Suppressor macrophage (primary cell): Measurements from ENCODE around the gene SERHL2.
"Not testable (repeated sequence)": the region's sequence is repeated elsewhere in the genome, so short reads cannot be mapped to it uniquely, and the experiment has no call there.

Source experiments
- DNase-seq, 4 experiments: peaks; one replicate each; pipeline ENCODE4 v3.0.0-alpha.2; 2020 to 2022

SERHL2 gene

DNA sequence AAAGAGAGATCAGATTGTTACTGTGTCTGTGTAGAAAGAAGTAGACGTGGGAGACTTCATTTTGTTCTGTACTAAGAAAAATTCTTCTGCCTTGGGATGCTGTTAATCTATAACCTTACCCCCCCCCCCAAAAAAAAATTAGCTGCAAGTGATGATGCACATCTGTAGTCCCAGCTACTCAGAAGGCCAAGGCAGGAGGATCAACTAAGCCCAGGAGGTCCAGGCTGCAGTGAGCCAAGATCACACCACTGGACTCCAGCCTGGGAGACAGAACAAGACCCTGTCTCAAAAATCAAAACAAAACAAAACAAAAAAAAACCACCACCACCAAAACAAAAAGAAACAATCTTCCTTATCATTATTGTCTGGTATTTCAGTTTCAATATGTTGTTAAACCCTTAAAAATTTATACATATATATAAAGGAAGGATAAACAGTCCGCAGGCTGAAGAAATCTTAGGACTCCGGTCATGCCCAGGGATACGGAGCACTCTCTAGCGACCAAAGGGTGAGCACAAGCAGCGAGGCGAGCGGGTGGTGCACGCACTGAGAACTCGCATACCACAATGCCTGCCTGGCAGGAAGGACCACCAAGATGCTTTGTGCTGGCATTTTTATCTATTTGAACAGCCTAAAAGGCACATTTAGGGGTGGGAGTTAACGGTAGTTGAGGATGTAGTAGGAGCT, 54.5 kb downstream of the SERHL2 start:
- DNase-seq = no peak

DNA sequence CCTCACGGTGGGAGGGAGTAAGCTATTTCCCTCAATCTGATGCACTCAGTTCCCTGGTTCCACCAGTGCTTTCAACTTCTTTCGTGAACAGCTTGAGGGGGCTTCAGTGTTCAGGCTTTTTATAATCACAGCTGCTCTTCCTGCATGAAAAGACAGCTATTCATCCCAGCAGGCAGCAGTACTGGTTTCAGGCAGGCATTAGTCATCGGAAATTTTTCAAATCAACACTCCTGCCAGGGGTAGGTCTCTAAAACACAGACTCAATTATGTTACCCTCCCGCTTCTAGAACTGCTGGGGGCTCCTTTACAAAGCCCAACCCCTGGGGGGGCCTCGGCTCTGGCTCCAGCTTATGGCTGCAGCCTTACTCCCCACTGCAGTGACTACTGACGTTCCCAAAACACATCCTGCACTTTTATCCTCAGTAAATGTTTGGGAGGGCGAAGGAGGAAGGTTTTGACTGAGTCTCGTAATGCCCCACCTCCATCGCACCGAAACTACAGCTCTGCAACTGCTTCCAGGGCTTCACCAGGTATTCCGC, 55.1 kb downstream of the SERHL2 start:
- no peak for DNase-seq

DNA sequence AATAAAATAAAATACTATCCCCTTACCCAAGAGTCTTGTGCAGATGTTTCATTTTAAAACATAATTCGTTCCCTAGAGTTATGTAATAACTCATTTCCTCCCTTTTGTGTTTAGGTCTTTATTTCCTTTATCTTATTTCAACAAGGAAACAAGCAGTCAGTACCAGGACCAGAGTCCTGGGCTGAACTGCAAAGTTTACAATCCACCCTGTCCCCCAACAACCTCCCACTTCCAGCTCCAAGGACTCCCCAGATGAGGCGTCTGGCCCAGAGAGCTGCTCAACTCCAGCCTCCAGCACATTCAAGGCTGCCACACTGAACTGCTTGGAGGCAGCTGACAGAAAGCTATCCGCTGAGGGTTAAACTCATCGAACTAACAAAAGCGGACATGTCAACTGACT, 56.4 kb downstream of the SERHL2 start:
- DNase-seq = peak in 1 of 4 experiments; percentile 31

DNA sequence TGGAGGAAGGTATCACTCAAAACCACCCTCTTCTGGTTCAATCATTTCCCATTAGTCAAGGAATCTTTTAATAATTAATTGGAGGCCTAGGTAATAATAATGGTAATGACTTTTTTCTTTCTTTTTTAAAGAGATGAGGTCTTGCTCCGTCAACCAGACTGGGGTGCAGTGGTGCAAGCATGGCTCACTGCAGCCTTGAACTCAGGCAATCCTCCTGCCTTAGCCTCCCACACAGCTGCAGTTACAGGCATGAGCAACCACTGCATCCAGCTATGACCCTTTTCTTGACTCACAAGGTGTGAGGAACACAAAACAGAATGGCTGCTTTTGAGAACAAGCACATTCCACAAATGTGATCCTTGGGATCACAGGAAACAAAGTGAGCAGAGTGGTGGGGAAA, 57.3 kb downstream of the SERHL2 start:
- DNase-seq = peak in 3 of 4 experiments; percentile 43 to 53 (median 46)

GRCh38 chr22:42612336-42612735, 58.6 kb downstream of the SERHL2 start:
- no peak for DNase-seq

DNA sequence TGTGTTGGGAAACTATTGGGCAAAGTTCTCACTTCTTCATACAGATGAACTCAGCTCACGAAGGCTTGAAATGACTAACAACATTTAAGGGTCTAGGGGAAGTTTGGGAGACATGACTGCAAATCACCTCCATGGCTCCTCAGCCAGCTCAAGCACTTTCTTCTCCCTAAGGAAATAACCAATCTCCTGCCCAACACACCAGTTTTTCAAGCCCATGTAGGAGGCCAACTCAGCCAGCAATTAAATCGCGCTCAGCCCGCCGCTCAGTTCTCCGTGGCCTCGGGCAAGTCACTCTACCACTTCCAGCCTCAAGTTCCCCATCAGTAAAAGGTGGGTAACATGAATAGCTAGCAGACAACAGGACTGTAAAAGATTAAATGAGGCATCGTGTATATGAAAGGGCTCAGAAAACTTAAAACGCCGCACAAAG, 60.1 kb downstream of the SERHL2 start:
- peak; percentile 54 to 80 (median 66) for DNase-seq

DNA sequence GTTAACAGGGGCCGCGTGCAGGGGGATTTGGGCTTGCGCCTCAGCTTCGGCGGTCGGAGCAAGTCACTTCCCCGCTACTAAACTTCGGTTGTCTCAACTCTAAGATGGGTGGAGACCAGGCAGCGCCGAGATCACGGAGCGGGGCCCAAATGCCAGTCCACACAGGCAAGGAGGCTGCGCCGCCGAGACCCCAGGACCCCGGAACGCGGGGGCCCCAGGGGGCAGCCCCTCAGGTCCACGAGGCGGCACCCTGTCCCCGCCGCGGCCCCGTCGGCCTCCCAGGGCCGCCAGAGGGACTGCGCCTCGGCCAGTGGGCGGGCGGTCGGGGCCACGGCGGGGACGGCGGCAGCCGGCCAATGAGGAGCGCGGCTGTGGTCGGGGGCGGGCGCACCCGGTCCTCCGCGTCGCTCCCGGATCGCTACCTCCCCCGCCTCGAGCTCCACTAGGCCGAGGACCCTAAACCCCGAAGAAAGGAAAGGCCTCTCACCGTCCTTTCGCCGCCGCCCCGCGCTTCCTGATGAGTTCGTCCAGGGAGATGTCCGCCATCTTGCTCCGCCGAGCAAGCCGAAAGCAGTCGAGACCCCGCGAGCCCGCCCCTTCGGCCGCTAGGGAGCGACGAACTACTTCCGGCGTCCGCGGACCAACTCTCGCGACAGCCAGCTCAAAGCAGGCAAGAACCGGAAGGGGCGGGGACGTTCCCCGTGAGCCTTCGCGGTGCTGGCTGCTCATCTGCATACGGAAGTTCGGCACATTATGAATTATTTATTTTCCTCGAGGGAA, 60.7 kb downstream of the SERHL2 start, which contains the start of gene POLDIP3:
POLDIP3 (minus strand) TSS at position 572 of the 780 bp plus-strand sequence; CDS start at position 546, 26 bp downstream.
- peak; percentile 99 to 100 (median 100) for DNase-seq

DNA sequence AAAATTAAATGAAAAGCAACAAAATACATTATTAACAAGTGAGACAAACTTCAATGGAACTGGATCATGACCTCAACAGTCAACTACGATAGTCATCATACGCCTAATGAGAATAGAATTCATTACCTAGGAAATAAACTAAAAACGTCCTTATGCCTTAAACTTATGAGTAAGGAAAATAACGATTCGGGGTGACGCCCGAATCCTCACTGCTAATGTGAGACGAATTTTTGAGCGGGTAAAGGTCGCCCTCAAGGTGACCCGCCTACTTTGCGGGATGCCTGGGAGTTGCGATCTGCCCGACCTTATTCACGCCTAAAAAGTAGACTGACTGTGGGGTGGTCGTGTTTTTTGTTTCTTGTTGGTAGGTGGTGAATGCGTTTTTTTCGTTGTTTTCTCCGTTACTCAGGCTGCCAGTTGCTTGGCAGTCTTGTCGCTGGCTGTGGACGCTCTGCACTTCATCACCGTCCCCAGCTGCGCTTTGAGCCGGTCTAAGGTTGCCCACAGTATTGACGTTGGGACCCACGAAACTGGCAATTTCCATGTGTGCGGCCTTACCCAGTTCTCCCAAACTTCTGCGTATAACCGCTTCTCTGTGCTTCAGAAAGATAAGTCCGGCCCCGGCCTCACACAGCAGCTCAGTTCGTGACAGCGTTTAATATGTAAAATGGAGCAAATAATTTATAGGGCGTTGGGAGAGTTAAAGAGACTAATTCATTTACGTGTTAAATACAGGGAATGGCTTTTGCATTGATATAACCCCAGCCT, 61.5 kb downstream of the SERHL2 start:
- DNase-seq = peak; percentile 94 to 98 (median 96)

- DNase-seq = not testable (repeated sequence)
Measured at GRCh38 chr22:42615860-42616175, 62.1 kb downstream of the SERHL2 start.

DNA sequence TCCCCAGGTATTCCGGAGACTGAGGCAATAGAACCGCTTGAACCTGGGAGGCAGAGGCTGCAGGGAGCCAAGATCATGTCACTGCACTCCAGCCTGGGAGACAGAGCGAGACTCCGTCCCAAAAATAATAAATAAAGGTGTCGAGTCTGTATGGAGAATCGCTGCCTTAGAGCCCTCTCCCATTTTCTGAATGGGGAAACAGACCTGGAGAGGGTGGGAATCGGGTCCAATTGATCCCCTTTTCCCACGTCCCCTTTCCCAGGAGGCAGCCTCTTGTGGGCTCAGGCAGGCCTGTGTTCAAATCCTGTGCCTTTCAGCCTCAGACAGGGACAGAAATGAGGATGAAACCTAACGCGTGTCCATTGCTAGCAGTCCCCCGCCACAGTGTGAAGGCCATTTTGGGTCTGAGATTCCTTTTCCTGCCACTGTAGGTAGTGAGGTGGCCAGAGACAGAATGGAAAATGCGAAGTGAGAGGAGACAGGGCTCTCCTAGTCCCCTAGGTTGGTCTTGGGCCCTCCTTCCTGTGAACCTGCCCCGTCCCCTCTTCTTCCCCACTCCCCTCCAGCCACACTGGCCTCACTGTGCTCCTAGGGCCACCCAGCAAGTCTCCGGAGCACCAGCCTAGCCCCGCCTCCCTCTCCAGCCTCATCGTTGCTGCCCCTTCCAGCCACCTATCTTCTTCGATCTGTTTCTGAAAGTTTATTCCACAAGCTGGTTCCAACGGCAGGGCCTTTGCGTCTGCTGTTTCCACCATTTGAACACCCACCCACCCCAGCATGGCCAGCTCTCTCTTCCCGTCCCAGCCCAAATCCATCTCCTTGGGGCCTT, 63.6 kb downstream of the SERHL2 start:
- DNase-seq = no peak

- DNase-seq = no peak
Measured at GRCh38 chr22:42619261-42620063, 65.7 kb downstream of the SERHL2 start.

GRCh38 chr22:42620084-42620483, 66.3 kb downstream of the SERHL2 start:
- DNase-seq = no peak

DNA sequence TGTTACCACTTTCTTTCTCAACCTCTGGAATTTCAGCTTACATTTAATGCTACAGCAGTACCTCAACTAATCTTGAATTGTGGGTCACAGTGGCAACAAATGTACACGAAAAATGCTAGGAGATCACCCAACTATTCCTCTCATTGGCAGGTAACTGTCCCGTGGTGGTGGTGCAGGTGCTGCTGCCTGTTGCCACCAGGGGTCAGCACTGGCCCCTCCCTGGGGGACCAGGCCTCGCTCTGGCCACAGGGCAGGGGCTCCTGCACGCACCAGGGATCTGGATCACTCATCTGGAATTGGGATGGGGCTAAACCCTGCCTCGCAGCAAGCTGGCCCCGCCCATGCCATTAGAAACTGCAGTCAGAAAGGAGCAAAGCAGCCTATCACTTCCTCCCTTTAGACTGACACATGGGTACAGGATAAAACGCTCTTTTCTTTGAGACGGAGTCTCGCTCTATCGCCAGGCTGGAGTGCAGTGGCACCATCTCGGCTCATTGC, 67.8 kb downstream of the SERHL2 start:
- peak; percentile 50 to 77 (median 61) for DNase-seq

DNA sequence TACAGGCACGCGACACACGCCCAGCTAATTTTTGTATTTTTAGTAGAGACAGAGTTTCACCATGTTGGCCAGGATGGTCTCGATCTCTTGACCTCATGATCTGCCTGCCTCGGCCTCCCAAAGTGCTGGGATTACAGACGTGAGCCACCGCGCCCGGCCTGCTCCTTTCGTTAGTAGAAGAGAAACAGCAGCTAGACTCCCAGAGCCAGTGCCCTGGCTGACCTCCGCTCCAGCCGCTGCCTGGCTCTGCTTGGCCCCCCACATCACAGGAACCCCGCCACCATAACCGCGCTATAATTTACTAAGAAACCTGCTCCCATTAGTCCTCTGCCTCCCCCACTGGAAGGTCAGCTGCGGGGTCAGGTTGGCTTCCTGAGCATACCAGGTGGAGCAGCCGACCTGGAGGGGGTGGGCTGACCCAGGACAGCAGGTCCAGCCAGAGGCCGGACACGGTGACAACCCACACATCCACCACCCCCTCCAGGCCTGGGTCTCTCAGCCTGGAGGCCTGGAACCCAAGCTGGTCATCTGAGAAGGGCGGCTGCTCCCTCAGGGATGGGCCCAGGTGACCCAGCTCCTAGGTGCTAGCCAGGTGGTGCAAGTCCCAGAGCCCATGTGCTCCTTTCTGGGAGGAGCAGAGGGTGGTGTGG, 68.4 kb downstream of the SERHL2 start:
- DNase-seq = no peak

GRCh38 chr22:42623301-42623751, 69.6 kb downstream of the SERHL2 start:
- peak in 2 of 4 experiments; percentile 26 to 35 for DNase-seq
